Omental fat pad (tissue), 4 donors: Measurements from ENCODE around the gene RALGPS1. TPM values are rescaled to one million over a fixed set of nuclear protein-coding genes. Genes with fewer than 3 reads are reported as not detected.
A peak's percentile ranks its signal among the peaks of the same experiment; 100 is the strongest.

Experiments used
- ATAC-seq: fragments of 150-250 bp; one replicate; pipeline ENCODE4 v1.9.1; 2016; ENCODE audit warnings: mild to moderate bottlenecking, moderate library complexity; ENCODE audit not compliant: low FRiP score
- DNase-seq: peaks from one replicate; pipeline ENCODE4 v3.0.0-alpha.2; 2019; ENCODE audit warnings: low spot score
- total RNA-seq, 4 donors: library from RNA; depleted of rRNA; stranded (reverse); fragments of >200 nt; gene quantifications; one replicate each; pipeline ENCODE4 v1.1.0, GENCODE V29; 2016
- TF ChIP-seq, protein P1 (sequence below), 3 donors: fragments of 450-650 bp; IDR thresholded peaks; one replicate each; pipeline ENCODE4 v1.5.1; 2016 to 2017; ENCODE audit warnings: antibody characterized with exemption in 3 of 3, mild to moderate bottlenecking in 3 of 3, moderate library complexity in 2 of 3

Gene RALGPS1
- total RNA-seq, 4 donors from 2014 or later: 4.0 to 15.3 (median 4.8) TPM

DNA sequence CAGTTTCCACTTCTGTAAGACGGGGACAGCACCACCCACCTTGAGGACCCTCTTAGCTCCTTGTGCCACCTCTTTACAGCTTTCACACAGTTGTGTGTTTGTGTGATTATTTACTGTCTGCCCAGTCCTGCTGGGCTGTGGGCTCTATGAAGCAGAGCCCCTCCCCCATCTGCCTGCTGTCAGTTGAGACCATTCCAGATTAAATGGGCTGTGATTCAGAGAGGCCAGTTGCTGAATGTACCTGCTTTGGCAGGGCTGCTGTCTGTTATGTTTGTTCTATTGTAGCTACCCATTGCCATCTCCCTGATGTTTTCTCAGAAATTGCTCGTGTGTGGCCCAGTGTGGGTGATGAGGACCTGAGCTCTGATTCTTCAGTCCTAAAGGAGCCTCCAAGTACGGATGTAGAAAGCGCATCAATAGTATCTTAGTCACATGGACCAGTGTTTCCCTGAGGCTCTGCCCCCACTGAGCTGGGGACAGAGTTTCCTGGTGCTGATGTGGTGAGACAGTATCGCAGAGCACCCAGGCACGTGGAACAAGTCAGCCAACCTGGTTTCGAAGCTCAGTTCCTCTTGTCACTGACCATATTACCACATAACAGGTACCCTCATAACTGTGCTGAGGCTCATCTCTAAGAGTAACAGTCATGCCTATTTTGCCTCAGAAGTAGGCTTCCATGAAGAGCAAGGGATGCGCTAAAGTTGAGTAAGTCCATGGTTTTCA is 204.2 kb downstream of the RALGPS1 start:
- TF ChIP-seq, protein P1, sequence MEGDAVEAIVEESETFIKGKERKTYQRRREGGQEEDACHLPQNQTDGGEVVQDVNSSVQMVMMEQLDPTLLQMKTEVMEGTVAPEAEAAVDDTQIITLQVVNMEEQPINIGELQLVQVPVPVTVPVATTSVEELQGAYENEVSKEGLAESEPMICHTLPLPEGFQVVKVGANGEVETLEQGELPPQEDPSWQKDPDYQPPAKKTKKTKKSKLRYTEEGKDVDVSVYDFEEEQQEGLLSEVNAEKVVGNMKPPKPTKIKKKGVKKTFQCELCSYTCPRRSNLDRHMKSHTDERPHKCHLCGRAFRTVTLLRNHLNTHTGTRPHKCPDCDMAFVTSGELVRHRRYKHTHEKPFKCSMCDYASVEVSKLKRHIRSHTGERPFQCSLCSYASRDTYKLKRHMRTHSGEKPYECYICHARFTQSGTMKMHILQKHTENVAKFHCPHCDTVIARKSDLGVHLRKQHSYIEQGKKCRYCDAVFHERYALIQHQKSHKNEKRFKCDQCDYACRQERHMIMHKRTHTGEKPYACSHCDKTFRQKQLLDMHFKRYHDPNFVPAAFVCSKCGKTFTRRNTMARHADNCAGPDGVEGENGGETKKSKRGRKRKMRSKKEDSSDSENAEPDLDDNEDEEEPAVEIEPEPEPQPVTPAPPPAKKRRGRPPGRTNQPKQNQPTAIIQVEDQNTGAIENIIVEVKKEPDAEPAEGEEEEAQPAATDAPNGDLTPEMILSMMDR (IDR thresholded peaks at IDR 0.05): no peak
- no peak for ATAC-seq
- DNase-seq: no peak

DNA sequence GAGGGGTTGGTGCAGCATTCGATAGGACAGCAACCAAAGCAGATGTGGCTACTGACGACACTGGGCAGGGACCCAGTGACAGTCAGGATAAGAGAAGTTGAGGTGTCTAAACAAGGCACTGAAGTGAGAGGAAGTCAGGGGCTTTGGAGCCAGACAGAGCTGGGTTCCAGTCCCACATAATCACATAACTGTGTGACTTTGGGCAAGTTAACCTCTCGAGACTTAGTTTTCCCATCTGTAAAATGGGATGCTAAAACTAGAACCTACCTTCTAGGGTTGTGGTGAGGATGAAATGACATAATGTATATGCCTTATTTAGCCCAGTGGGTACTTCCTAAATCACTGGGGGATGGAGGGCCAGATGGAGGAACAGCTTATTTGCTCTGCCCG is 204.7 kb downstream of the RALGPS1 start:
- ATAC-seq: no peak
- TF ChIP-seq, protein P1 (IDR thresholded peaks at IDR 0.05): no peak
- no peak for DNase-seq

DNA sequence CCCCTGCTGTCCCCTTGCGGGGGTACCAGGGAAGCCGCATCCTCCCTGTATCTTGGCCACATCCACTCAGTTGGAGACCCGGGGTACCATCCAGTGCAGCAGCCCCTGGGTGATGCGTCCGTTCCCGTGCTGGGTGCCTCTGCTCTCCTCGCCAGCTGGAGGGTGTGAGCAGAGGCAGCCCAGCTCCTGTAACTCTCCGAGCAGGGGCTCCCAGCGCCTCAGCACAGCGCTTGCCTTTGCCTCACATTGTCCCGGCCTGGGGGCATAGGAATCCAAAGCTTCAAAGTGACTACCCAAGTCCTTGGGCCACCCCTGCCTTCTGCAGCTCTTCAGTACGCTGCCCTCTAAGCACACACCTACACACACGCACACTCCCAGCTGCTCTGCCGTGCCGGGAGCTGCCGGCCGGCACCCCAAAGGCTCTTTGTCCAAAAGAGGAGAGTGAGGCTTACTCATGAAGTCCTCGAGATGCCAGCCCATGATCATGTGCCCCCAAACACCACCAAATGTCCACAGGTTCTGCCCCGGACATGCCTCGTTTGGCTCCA is 207.1 kb downstream of the RALGPS1 start:
- ATAC-seq: no peak
- no peak for DNase-seq

DNA sequence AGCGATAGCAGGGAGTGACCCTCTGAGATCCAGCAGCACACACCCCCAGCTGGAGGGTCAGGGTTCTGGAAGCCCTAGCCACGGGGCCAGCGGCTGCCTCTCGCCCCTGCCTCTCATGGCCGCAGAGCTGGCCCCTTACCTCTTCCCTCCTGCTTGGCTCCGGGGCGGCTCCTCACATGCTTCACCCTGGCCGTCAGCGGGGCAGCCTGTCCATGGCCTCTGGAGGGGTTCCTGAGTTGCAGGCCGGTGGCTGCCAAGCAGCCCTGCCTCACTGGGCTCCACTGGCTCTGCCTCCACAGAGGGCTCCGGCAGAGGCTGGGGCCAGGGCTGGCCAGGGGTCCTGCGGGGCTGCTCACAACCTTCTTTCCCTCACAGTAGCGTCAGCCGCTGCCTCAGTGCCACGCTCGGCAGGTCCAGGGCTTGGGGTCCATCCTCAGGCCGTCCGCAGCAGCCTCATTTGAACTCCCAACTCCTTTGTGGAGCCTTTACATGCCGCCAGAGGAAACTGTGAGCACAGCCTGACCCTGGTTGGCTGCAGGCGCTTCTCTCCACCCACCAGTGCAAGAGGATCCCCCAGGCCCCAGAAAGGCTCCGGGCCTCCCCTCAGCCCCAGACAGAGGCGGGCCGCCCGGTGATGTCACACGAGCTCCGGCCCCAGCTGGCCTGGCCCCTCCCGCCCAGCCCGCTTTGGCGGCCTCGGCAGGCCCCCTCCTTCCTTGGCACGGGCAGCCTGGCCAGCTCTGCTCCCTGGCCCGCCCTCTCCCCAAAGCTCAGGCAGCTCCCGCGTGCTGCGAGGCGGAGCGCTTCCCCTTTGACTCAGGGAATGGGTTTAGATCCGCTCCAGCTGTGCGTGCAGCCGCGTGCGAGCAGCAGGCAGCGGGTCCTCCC is 207.8 kb downstream of the RALGPS1 start, which contains the start of gene ANGPTL2:
ANGPTL2 (minus strand) TSS at position 460 of the 888 bp plus-strand sequence. CDS start 13,904 bp downstream, outside the sequence.
- TF ChIP-seq, protein P1 (IDR thresholded peaks at IDR 0.05): no peak
- DNase-seq (no peak), ATAC-seq (peak; percentile 97)

More for the DNA sequence above, 207.1 kb downstream of the RALGPS1 start:
- TF ChIP-seq, protein P1 (IDR thresholded peaks at IDR 0.05): no peak

DNA sequence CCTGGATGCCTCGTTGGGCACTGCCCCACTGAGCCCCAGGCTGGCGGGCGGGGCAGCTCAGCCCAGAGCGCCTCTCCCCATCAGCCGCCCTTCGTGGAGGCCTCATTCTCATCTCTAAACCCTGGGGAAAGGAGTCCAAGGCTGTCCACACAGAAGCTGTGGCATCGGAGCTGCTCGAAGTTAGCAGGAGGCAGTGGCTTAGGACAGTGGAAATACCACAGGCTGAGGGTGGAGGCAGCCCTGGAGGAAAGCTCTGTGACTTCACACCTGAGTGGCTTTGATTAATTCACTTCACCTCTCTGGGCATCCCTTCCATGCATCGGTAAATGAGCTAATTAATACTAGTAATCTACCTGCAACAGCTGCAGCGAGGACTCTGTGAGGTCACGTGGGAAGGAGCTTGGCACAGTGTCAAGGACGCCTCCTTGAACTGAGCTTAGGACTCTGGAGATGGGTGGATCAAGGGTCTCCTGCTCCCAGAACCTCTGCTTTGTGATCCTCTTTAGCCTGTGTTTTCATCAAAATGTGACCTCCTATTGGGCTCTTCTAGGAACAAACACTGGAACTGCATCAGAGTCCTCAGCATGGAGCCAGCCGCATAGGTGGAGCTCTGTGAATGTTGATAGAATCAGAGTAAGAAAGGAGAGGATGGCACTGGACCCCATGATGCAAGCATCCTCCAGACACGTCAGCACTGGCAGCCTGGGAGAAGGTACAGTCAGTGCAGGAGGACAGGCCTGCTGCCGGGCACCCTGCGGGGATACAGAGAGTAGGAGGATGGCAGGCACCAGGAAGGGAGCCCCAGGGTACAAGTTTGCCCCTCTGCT is 208.7 kb downstream of the RALGPS1 start:
- TF ChIP-seq, protein P1 (IDR thresholded peaks at IDR 0.05): no peak
- DNase-seq: no peak
- no peak for ATAC-seq

DNA sequence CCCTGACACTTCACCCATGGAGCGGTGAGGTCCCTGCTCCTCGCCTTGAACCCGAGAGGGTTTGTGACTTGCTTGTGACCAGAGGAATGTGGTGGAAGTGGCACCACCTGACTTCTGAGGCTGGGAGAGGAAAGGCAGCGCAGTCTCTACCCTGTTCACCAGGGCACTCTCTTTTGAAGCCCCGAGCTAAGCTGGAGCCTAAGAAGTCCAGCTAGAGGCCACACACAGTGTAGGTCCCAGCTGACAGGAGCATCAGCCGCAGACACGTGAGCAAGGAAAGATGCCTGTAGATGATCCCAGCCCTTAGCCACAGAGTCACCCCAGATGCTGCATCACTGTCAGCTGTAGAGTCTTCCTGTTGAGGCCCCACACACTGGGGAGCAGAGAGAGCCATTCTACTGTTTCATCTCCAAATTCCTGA is 209.5 kb downstream of the RALGPS1 start:
- no peak for DNase-seq
- ATAC-seq: no peak
- TF ChIP-seq, protein P1 (IDR thresholded peaks at IDR 0.05): no peak
